ENCODE results near the gene C1orf116.

The C1orf116 gene

DNA sequence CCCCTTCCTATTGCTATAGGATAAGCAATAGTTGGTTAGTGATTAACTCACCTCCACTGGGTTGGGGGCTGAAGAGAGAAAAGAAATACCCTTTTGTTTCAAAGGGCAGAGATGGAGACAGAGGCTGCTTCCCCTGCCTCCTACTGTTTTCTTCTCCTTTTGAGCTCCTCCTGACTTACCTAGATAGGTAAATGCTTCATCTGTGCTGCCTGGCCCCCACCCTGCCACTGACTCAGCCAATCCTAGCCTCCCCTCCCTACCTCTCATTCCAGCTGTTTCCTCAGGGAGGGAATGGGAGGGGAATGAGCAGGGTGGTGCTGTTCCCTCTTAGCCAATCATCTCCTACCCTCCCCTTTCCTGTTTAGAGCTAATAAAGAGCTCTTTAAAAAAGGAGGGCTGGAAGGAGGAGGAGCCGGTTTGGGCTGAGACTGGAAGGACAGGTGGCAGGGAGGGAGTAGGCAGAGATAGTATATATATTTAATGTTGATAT is at the start of gene C1orf116:
TSS of gene C1orf116 (minus strand) at position 229 of the 490 bp plus-strand sequence. CDS start 5,158 bp downstream, outside the sequence.
- peaks cover 2% of the 10 kb centered on the region for H3K27me3 ChIP-seq (ENCODE audit: control insufficient read depth, insufficient read depth, low read length)
- no peak within 1 kb of the TSS for H3K9ac ChIP-seq (ENCODE audit: low read depth, low read length)
- peaks cover 12% of the 10 kb centered on the region for H3K4me1 ChIP-seq (ENCODE audit: control insufficient read depth, insufficient read depth, low read length)
- no peaks in the 10 kb centered on the region for H3K9me3 ChIP-seq (ENCODE audit: control insufficient read depth, insufficient read depth, low read length)
- H3K36me3 ChIP-seq (ENCODE audit: control insufficient read depth, insufficient read depth, low read length): no peaks in the 10 kb centered on the region
- H3K4me3 ChIP-seq (ENCODE audit: low read depth, low read length): peak within 1 kb of the TSS; percentile 31

DNA sequence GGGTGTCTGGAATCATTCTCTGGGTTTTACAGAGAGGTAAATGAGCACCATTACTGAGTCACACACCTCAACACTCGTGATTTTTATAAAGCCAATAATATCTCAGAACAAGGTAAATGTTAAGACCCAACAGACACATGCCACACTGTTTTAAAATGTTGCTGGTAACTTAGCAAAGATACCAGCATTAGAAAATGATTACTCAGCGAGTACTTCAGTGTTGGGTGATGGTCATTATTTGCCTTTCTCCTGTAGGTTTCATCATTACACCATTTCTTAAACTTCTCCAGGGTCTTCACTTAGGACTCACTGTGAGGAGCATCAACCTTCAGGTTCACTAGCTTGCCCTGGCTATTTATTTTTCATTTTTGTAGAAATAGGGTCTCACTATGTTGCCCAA is 49.2 kb upstream of the C1orf116 start:
- Histone ChIP-seq H3K4me1 (ENCODE audit: control insufficient read depth, insufficient read depth, low read length) (no peaks in the 10 kb centered on the region), H3K36me3 (ENCODE audit: control insufficient read depth, insufficient read depth, low read length) (no peaks in the 10 kb centered on the region), H3K9me3 (ENCODE audit: control insufficient read depth, insufficient read depth, low read length) (no peaks in the 10 kb centered on the region), H3K9ac (ENCODE audit: low read depth, low read length) (no peak overlapping the region), H3K27me3 (ENCODE audit: control insufficient read depth, insufficient read depth, low read length) (no peaks in the 10 kb centered on the region), H3K4me3 (ENCODE audit: low read depth, low read length) (no peak overlapping the region)

DNA sequence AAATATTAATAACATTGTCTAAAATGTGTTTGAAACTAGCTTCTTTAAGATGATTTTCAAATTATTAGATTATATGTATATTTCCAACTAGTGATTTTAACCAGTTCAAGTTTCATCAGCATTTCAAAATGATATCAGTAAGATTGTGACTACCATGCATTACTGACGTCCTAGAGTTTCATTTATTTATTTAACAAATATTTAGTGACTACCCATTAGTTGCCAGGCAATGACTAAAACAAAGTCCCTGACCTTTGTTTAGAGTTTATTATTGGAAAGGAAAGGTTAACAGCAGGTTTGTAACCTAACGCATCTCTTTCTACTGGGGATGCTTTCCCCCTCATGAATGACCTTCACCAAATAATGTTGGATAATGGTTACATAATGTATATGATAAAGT is 48.5 kb upstream of the C1orf116 start:
- H3K4me3 ChIP-seq (ENCODE audit: low read depth, low read length): no peak overlapping the region
- H3K9ac ChIP-seq (ENCODE audit: low read depth, low read length): no peak overlapping the region
- no peaks in the 10 kb centered on the region for H3K36me3 ChIP-seq (ENCODE audit: control insufficient read depth, insufficient read depth, low read length)
- no peaks in the 10 kb centered on the region for H3K27me3 ChIP-seq (ENCODE audit: control insufficient read depth, insufficient read depth, low read length)
- H3K9me3 ChIP-seq (ENCODE audit: control insufficient read depth, insufficient read depth, low read length): no peaks in the 10 kb centered on the region
- H3K4me1 ChIP-seq (ENCODE audit: control insufficient read depth, insufficient read depth, low read length): no peaks in the 10 kb centered on the region

DNA sequence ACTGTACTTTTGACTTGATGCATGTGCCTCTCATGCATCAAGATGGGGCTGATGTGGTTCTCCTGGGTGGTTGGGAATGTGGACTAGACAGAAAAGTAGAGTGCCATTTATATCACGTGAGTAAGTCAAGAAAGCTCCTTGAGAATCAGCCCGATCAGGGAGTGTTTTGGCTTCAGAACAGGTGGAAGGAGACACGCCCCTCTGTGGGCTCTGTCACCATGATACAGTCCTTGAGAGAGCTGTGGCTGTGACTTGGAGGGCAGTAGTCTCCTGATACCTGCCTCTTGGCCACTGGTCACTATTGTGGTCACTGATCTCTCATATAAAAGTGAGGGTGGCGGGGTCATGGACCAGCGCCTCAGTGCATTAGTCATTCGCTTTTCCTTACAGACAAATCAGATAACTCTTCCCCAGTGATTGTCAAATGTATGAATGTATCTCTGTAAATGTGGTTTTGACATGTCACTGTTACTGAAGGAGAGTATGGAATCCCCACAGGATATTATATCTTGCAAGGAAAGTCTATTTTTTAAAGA is 47.2 kb upstream of the C1orf116 start:
- Histone ChIP-seq H3K27me3 (ENCODE audit: control insufficient read depth, insufficient read depth, low read length) (no peaks in the 10 kb centered on the region), H3K4me3 (ENCODE audit: low read depth, low read length) (no peak overlapping the region), H3K36me3 (ENCODE audit: control insufficient read depth, insufficient read depth, low read length) (no peaks in the 10 kb centered on the region), H3K9me3 (ENCODE audit: control insufficient read depth, insufficient read depth, low read length) (no peaks in the 10 kb centered on the region), H3K4me1 (ENCODE audit: control insufficient read depth, insufficient read depth, low read length) (no peaks in the 10 kb centered on the region), H3K9ac (ENCODE audit: low read depth, low read length) (no peak overlapping the region)

DNA sequence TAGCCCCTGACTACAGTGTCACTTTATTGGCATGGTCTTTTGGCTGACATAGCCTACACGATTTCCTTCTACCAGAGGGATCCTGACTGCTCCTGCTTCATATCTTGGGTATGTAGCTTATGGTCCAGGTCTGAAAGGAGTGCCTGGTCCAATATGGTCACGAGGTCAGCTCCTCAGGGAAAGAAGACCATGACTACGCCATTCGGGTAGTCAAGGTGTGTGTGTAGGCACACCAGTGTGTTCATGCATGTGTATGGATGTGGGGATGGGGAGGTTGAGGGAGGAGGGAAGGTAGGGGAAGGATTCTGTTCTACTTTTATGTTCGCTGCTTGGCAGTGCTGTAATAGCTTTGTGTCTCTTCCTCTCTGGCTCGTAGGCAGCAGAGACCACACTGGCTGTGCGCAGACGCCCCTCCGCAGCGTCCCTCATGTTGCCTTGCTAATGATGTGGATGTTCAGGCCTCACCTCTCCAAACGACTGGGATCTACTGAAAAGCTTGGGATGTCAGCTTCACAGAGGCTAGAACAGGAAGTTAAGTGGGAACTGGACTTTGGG is 46.1 kb upstream of the C1orf116 start:
- no peaks in the 10 kb centered on the region for H3K36me3 ChIP-seq (ENCODE audit: control insufficient read depth, insufficient read depth, low read length)
- no peak overlapping the region for H3K4me3 ChIP-seq (ENCODE audit: low read depth, low read length)
- H3K9ac ChIP-seq (ENCODE audit: low read depth, low read length): no peak overlapping the region
- no peaks in the 10 kb centered on the region for H3K27me3 ChIP-seq (ENCODE audit: control insufficient read depth, insufficient read depth, low read length)
- H3K9me3 ChIP-seq (ENCODE audit: control insufficient read depth, insufficient read depth, low read length): no peaks in the 10 kb centered on the region
- no peaks in the 10 kb centered on the region for H3K4me1 ChIP-seq (ENCODE audit: control insufficient read depth, insufficient read depth, low read length)

DNA sequence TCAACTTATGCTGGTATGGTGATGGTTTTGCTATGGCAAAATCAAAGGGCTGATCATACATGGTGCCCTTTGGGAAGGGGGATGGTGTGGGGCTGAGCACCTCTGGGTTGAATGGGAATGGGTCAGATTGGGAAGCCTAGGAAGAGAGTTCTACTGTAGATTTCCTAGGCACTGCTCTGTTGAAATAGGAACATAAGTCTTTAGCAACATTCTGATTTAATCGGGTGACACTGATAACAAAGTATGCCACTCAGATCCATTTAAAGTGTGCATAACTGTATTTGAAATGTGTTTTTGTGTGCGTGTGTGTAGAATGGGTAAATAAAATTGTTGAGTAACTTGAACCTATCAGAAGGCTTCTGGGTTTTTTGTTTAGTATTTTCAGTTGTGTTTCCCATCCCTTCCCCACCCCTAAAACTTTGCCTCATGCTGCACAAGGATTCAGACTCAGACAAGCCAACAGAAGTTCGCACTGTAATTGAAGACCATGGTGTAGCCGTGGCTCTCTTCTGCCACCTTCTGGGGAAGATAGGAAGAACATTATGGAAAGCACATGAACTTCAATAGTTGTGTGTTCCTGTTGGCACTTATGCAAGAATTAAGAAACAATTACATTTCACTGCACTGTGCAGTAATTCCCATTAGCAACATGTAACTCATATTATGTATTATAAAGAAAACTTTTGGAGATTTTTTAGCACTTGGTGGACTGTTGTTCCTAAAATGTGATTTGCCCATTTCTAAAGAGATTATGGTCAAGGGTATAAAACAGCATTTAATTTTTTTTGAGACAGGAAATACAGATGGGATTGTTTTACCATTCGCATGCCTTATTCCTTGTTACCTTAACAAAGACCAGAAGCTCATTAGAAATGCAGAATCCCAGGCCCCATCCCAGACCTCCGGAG is 45.2 kb upstream of the C1orf116 start:
- Histone ChIP-seq H3K36me3 (ENCODE audit: control insufficient read depth, insufficient read depth, low read length) (no peaks in the 10 kb centered on the region), H3K4me3 (ENCODE audit: low read depth, low read length) (no peak overlapping the region), H3K9ac (ENCODE audit: low read depth, low read length) (no peak overlapping the region), H3K9me3 (ENCODE audit: control insufficient read depth, insufficient read depth, low read length) (no peaks in the 10 kb centered on the region), H3K4me1 (ENCODE audit: control insufficient read depth, insufficient read depth, low read length) (no peaks in the 10 kb centered on the region), H3K27me3 (ENCODE audit: control insufficient read depth, insufficient read depth, low read length) (no peaks in the 10 kb centered on the region)

DNA sequence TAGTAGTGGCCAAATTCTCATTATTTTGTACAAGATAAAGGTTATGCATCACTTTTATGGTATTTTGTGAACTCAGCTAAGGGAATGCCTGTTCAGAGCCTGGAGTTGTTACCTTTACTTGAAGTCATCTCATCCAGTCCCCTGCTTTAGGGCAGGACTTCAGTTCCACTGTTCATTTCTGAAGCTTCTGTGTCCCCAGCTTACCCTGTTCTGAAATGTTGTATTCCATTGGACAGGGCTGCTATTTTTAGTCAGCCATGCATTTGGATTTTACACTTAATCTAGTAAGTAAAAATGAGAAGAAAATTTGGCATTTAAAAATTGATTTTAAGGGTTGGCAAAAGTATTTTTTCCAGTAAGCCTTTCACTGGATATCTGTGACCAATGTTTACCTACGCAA is 44.5 kb upstream of the C1orf116 start:
- Histone ChIP-seq H3K36me3 (ENCODE audit: control insufficient read depth, insufficient read depth, low read length) (peaks cover 5% of the 10 kb centered on the region), H3K4me1 (ENCODE audit: control insufficient read depth, insufficient read depth, low read length) (no peaks in the 10 kb centered on the region), H3K27me3 (ENCODE audit: control insufficient read depth, insufficient read depth, low read length) (no peaks in the 10 kb centered on the region), H3K9ac (ENCODE audit: low read depth, low read length) (no peak overlapping the region), H3K9me3 (ENCODE audit: control insufficient read depth, insufficient read depth, low read length) (no peaks in the 10 kb centered on the region), H3K4me3 (ENCODE audit: low read depth, low read length) (no peak overlapping the region)

DNA sequence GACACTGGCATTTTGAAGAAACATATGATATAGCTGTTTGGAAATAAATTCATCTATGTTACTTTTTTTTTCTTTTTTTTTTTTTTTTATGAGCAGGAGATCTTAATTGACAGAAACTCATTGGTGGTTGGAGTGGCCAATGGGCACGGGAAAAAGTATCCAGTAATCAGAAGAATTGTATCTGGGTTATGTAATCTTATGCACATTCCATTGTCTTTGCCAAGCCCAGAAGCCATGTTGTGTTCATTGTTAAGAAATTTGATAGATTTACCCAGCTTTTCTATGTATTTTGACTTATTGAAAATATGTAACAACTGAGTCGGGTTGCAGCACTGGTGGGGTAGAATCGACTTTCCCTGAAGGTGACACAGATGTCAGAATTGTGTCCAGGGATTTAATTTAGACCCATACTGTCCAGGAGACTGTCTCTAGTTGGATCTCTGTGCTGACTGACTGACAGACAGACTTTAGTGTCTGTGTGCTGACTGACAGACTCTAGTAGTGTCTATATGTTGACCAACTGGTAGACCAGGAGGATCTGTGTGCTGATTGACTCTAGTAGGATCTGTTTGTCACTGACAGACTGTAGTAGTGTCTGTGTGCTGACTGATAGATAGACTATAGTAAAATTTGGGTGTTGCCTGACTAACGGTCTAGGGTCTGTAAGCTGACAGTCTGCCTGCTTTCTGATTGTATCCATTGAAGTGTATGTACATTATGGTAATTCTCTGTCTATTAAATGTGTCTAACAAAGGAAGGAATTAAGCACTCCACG is 43.8 kb upstream of the C1orf116 start:
- H3K9me3 ChIP-seq (ENCODE audit: control insufficient read depth, insufficient read depth, low read length): no peaks in the 10 kb centered on the region
- no peak overlapping the region for H3K9ac ChIP-seq (ENCODE audit: low read depth, low read length)
- H3K4me3 ChIP-seq (ENCODE audit: low read depth, low read length): no peak overlapping the region
- H3K4me1 ChIP-seq (ENCODE audit: control insufficient read depth, insufficient read depth, low read length): no peaks in the 10 kb centered on the region
- no peaks in the 10 kb centered on the region for H3K27me3 ChIP-seq (ENCODE audit: control insufficient read depth, insufficient read depth, low read length)
- peaks cover 5% of the 10 kb centered on the region for H3K36me3 ChIP-seq (ENCODE audit: control insufficient read depth, insufficient read depth, low read length)

DNA sequence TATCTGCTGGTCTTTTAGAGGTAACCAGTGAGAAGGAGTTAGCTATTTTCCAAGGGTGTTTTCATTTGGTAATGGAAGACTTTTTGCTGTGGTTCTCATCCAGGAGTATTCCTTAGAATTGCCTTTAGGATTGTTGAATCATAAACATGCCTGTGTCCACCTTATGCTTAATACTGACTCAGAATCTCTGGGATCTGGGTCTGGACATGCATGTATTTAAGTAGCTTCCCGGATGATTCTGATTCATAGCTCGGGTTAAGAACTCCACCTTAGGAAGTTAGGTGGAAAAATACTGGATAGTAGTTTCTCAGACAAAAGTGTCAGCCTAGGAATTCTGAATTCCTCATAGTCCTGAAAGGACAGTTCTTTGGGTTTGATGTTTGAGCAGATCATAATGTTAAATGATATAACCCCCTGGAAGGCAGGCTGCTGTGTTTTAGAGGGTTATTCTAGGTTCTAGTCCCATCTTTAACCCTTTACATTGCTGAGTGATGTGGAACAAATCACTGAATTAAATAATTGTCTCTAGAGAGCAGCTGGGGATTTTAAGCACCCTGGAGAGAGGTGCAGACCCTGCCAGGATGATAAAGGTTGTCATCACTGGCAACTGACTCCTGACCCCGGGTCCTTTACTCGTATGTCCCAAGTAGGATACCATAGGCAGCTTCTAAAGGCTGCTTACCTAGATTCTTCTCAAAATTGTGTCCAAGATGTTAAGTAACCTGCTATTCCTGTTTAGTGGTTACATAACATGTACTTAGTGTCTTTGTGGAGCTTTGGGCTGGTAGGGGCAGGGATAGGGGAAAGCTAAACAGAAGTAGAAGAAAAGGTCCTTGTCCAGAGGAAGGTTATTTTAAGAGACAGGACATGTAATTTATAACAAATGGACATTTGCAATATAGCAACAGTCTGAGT is 41.6 kb upstream of the C1orf116 start:
- H3K36me3 ChIP-seq (ENCODE audit: control insufficient read depth, insufficient read depth, low read length): peaks cover 7% of the 10 kb centered on the region
- no peaks in the 10 kb centered on the region for H3K9me3 ChIP-seq (ENCODE audit: control insufficient read depth, insufficient read depth, low read length)
- no peaks in the 10 kb centered on the region for H3K27me3 ChIP-seq (ENCODE audit: control insufficient read depth, insufficient read depth, low read length)
- no peaks in the 10 kb centered on the region for H3K4me1 ChIP-seq (ENCODE audit: control insufficient read depth, insufficient read depth, low read length)
- H3K9ac ChIP-seq (ENCODE audit: low read depth, low read length): no peak overlapping the region
- no peak overlapping the region for H3K4me3 ChIP-seq (ENCODE audit: low read depth, low read length)

DNA sequence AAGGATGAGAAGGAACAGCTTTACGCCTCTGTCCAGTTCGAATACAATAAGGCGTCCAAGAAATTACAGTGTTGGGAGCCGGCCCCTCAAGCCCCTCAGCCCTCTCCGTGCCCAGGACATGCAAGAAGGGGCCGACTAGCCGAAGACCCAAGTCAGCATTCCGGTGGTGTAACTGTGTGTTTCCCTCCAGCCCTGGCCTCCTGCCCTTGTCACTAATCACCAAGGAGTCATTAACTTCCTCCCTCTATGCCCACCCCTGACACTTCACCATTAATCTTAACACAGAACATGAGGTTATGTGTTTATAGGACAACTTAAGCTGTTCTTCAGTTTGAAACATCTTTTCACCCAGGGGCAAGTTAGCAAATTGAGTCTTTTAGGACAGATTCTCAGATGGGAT is 39.7 kb upstream of the C1orf116 start:
- Histone ChIP-seq H3K9me3 (ENCODE audit: control insufficient read depth, insufficient read depth, low read length) (no peaks in the 10 kb centered on the region), H3K4me3 (ENCODE audit: low read depth, low read length) (no peak overlapping the region), H3K36me3 (ENCODE audit: control insufficient read depth, insufficient read depth, low read length) (peaks cover 11% of the 10 kb centered on the region), H3K27me3 (ENCODE audit: control insufficient read depth, insufficient read depth, low read length) (no peaks in the 10 kb centered on the region), H3K9ac (ENCODE audit: low read depth, low read length) (no peak overlapping the region), H3K4me1 (ENCODE audit: control insufficient read depth, insufficient read depth, low read length) (no peaks in the 10 kb centered on the region)

DNA sequence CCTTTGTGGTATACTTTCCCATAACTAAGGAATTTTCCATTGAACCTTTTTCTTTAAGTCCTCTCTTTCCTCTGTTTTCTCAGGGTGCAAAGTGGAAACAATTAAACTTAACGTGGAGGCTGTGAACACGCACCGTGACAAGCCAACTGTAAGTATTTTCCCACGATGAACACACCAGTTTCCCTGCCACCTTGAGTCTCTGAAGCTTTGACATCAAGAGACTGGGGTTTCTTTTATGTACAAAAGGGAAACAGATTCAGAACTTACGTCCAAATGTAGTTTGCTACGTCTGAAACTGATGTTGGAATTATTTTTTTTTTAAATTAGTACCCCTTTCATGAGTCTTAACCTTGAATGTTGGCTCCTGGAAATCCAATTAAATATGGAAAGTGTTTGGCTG is 38.9 kb upstream of the C1orf116 start:
- Histone ChIP-seq H3K36me3 (ENCODE audit: control insufficient read depth, insufficient read depth, low read length) (peaks cover 11% of the 10 kb centered on the region), H3K27me3 (ENCODE audit: control insufficient read depth, insufficient read depth, low read length) (no peaks in the 10 kb centered on the region), H3K9ac (ENCODE audit: low read depth, low read length) (no peak overlapping the region), H3K4me1 (ENCODE audit: control insufficient read depth, insufficient read depth, low read length) (no peaks in the 10 kb centered on the region), H3K9me3 (ENCODE audit: control insufficient read depth, insufficient read depth, low read length) (no peaks in the 10 kb centered on the region), H3K4me3 (ENCODE audit: low read depth, low read length) (no peak overlapping the region)

Measured in iPS-15b (cell line).